MCF 10A (cell line): ENCODE data around the gene ZCWPW1. TPM values are rescaled to one million over a fixed set of nuclear protein-coding genes. Genes with fewer than 3 reads are reported as not detected.
"Not testable (repeated sequence)": the region's sequence is repeated elsewhere in the genome, so short reads cannot be mapped to it uniquely, and the experiment has no call there.

Experiments
- BruUV-seq: library from RNA; stranded (reverse); fragments of 400-500 nt; replicated peaks from 2 replicates; lab custom pipeline; 2021; lab: Mats Ljungman, UMichigan
- CTCF ChIA-PET: fragments of 300-600 bp; sonication (Branson Sonifier 250); formaldehyde crosslinking; extraction: SDS; loops from one replicate; lab custom pipeline; 2021; ENCODE audit warnings: antibody characterized with exemption, inconsistent platforms; lab: Yijun Ruan, JAX
- POLR2A ChIA-PET: fragments of 300-600, 350-650 bp; sonication (Branson Sonifier 250); formaldehyde crosslinking; extraction: SDS; loops from one replicate; lab custom pipeline; 2020; ENCODE audit warnings: antibody characterized with exemption, inconsistent platforms; lab: Yijun Ruan, JAX
- DNase-seq: peaks from one replicate; pipeline ENCODE4 v3.0.0-alpha.2; 2018; ENCODE audit not compliant: unreplicated experiment
- H3K27ac Mint-ChIP-seq: one replicate; pipeline ENCODE4 v1.8.0; 2022; ENCODE audit warnings: mild to moderate bottlenecking, low read depth, mixed read lengths; ENCODE audit not compliant: unreplicated experiment
- H3K27me3 Mint-ChIP-seq: one replicate; pipeline ENCODE4 v1.8.0; 2022; ENCODE audit warnings: mixed read lengths; ENCODE audit not compliant: insufficient read depth, unreplicated experiment
- H3K36me3 Mint-ChIP-seq: one replicate; pipeline ENCODE4 v1.8.0; 2022; ENCODE audit warnings: mild to moderate bottlenecking, moderate library complexity, mixed read lengths; ENCODE audit not compliant: insufficient read depth, unreplicated experiment
- H3K4me1 Mint-ChIP-seq: one replicate; pipeline ENCODE4 v1.8.0; 2022; ENCODE audit warnings: mixed read lengths; ENCODE audit not compliant: insufficient read depth, unreplicated experiment
- H3K4me3 Mint-ChIP-seq: one replicate; pipeline ENCODE4 v1.8.0; 2022; ENCODE audit warnings: mild to moderate bottlenecking, moderate library complexity, mixed read lengths; ENCODE audit not compliant: unreplicated experiment
- H3K9me3 Mint-ChIP-seq: one replicate; pipeline ENCODE4 v1.8.0; 2022; ENCODE audit warnings: mixed read lengths; ENCODE audit not compliant: unreplicated experiment
- intact Hi-C: fragments of 100-400 bp; cut with micrococcal nuclease; formaldehyde crosslinking; loops from 2 replicates; pipeline ENCODE4 v1.14.1; 2022
- total RNA-seq: library from RNA; stranded (reverse); gene quantifications from 2 replicates; pipeline ENCODE4 v1.2.3, GENCODE V29; 2022
- TF ChIP-seq, protein P1 (sequence below): fragments of 200-600 bp; IDR thresholded peaks from one replicate; pipeline ENCODE4 v1.8.0; 2022; ENCODE audit warnings: antibody characterized with exemption, mild to moderate bottlenecking; ENCODE audit not compliant: unreplicated experiment

ZCWPW1 gene
- total RNA-seq, 1 experiment from 2014 or later, result 6.5 TPM

DNA sequence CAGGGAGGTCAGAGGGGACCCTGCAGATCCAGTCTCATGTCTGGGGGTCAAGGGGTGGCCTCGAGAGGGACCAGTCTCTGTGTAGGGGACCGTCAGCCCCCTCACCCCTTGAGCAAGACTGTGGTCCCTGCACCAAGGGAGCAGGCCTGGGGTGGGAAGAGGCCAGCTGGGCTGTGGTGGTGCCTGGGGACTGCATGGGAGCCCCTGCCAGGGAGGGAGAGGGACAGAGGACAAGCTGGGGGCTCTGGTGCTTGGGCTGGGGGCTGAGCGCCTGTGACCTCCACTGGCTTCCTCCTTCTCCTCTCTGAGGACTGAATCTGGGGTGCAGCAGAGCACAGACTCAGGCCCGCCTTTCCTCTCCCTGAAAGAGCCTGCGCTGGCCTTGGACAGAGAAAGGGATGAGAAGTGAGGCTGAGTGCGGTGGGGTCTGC is 71.4 kb downstream of the ZCWPW1 start:
- intact Hi-C loops, result no loop called here
- H3K4me1 Mint-ChIP-seq, result no peaks in the 10 kb centered on the region

DNA sequence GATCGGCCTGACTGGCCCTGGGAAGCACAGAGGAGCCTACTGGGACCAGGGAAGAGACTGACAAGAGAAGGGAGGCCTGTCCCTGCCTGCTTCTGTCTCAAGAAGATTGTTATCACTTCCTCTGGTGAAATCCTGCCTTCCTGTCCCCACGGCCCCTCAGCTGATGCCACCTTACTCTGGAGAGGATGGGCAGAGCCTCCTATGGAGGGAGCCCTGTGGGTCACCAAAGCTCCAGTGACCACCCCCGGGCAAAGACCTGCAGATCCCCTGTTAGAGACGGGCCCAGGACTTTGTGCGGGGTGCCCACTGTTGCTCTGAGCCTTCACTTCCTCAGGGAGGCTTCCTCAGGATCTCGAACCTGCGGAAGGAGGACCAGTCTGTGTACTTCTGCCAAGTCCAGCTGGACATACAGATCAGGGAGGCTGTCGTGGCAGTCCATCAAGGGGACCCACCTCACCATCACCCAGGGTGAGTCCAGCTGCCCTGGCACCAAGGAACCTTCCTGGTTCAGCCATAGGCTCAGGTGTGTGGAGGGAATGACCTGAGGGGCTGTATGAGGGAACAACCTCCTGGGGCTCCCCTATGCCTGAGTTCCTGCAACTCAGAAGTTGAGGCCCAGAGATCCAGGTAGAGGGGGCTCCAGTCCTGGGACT is 72.0 kb downstream of the ZCWPW1 start:
- no TSS peak for BruUV-seq
- H3K27me3 Mint-ChIP-seq, result no peaks in the 10 kb centered on the region
- CTCF ChIA-PET, result no interaction called here
- H3K36me3 Mint-ChIP-seq, result peaks cover 89% of the 10 kb centered on the region
- intact Hi-C loops, result no loop called here
- no peaks in the 10 kb centered on the region for H3K4me1 Mint-ChIP-seq
- TF ChIP-seq, protein P1, sequence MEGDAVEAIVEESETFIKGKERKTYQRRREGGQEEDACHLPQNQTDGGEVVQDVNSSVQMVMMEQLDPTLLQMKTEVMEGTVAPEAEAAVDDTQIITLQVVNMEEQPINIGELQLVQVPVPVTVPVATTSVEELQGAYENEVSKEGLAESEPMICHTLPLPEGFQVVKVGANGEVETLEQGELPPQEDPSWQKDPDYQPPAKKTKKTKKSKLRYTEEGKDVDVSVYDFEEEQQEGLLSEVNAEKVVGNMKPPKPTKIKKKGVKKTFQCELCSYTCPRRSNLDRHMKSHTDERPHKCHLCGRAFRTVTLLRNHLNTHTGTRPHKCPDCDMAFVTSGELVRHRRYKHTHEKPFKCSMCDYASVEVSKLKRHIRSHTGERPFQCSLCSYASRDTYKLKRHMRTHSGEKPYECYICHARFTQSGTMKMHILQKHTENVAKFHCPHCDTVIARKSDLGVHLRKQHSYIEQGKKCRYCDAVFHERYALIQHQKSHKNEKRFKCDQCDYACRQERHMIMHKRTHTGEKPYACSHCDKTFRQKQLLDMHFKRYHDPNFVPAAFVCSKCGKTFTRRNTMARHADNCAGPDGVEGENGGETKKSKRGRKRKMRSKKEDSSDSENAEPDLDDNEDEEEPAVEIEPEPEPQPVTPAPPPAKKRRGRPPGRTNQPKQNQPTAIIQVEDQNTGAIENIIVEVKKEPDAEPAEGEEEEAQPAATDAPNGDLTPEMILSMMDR, result no peak
- POLR2A ChIA-PET, result no interaction called here
- no peaks in the 10 kb centered on the region for H3K9me3 Mint-ChIP-seq
- no peak overlapping the region for H3K4me3 Mint-ChIP-seq
- H3K27ac Mint-ChIP-seq, result no peak overlapping the region
- DNase-seq, result no peak

More for the DNA sequence above, 71.4 kb downstream of the ZCWPW1 start:
- H3K9me3 Mint-ChIP-seq, result no peaks in the 10 kb centered on the region
- peaks cover 91% of the 10 kb centered on the region for H3K36me3 Mint-ChIP-seq
- TF ChIP-seq, protein P1, result no peak
- DNase-seq, result no peak
- no peaks in the 10 kb centered on the region for H3K27me3 Mint-ChIP-seq
- no TSS peak for BruUV-seq
- CTCF ChIA-PET, result no interaction called here
- POLR2A ChIA-PET, result no interaction called here
- H3K27ac Mint-ChIP-seq, result no peak overlapping the region
- no peak overlapping the region for H3K4me3 Mint-ChIP-seq

DNA sequence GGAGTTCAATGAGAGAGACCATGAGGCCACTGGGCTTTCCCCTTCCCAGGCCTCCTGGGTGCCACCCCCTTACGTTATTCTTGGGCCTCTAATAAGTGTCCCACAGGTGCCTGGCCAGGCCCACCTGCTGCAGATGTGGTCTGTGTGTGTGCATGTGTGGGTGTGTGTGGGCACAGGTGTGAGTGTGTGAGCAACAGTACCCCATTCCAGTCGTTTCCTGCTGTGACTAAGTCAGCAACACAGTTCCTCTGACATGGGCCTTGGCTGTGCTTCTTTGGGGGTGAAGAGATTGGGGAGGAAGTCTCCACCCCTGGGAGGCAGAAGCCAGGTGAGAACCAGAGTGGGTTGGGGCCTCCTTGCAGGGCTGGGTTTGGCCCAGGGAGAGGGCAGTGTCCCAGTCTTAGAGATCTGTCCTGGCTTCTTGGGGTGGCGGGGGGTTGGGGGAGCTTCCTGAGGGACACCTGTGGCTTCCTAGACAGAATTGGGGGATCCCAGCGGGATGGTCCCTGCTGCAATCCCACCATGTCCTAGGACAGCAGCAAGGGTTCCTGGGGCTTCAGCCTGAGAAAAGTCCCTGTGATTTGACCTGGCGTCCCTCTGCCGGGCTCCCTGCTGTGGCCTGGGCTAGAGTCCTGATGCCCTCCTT is 74.7 kb downstream of the ZCWPW1 start:
- H3K4me1 Mint-ChIP-seq, result no peaks in the 10 kb centered on the region
- H3K36me3 Mint-ChIP-seq, result peaks cover 88% of the 10 kb centered on the region
- intact Hi-C loops, result no loop called here
- CTCF ChIA-PET, result interaction anchor here (0.7 to 1.2 kb wide), 2 partner anchors 9 to 223 kb away, joined by 3 to 6 read pairs; no protein-coding TSS in a partner anchor
- no peak overlapping the region for H3K4me3 Mint-ChIP-seq
- no TSS peak for BruUV-seq
- DNase-seq, result no peak
- no peaks in the 10 kb centered on the region for H3K27me3 Mint-ChIP-seq
- H3K9me3 Mint-ChIP-seq, result no peaks in the 10 kb centered on the region
- TF ChIP-seq, protein P1, result no peak
- no peak overlapping the region for H3K27ac Mint-ChIP-seq
- POLR2A ChIA-PET, result interaction anchor here (0.6 kb wide), 1 partner anchor 9 kb away, joined by 3 read pairs; no protein-coding TSS in a partner anchor

DNA sequence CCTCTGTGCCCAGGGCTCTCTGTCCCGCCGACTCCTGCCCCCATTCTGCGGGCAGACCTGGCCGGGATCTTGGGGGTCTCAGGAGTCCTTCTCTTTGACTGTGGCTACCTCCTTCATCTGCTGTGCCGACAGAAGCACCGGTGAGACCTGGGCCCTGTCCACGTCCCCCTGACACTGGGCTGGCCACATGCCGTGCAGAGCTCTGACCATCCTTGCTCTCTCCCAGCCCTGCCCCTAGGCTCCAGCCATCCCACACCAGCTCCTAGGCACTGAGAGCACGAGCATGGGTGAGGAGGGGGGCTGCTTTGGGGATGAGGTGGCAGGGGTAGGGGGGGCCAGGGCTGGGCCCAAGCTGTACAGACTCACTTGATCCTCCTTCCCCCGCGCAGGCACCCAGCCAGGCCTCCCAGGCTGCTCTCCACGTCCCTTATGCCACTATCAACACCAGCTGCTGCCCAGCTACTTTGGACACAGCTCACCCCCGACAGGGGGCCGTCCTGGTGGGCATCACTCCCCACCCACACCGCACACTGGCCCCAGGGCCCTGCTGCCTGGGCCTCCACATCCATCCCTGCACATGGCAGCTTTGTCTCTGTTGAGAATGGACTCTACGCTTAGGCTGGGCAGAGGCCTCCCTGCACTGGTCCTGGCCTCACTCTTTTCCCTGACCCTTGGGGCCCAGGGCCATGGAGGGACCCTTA is 75.4 kb downstream of the ZCWPW1 start:
- intact Hi-C loops, result no loop called here

DNA sequence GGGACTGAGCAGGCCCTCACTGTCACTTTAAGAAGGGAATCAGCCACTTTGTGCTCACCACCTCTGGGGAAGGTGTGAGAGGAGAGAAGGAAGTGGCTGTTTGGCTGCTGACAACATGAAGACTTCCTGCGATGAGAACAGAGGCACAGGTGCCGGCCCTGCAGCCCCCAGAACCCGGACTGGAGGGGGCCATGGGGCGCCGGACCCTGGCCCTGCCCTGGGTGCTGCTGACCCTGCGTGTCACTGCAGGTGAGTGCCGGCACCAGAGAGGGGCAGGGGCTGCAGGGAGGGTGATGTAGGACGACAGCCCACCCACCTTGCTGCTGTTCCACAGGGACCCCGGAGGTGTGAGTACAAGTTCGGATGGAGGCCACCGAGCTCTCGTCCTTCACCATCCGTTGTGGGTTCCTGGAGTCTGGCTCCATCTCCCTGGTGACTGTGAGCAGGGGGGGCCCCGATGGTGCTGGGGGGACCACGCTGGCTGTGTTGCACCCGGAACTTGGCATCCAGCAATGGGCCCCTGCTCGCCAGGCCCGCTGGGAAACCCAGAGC is 76.2 kb downstream of the ZCWPW1 start:
- BruUV-seq, POLR2A ChIA-PET, H3K27ac Mint-ChIP-seq, CTCF ChIA-PET, DNase-seq, intact Hi-C loops, H3K4me1 Mint-ChIP-seq, H3K4me3 Mint-ChIP-seq, H3K27me3 Mint-ChIP-seq, H3K9me3 Mint-ChIP-seq: not testable (repeated sequence)
- H3K36me3 Mint-ChIP-seq, result peaks cover 87% of the 10 kb centered on the region

More for the DNA sequence above, 75.4 kb downstream of the ZCWPW1 start:
- POLR2A ChIA-PET, result interaction anchor here (0.6 kb wide), 1 partner anchor 9 kb away, joined by 3 read pairs; no protein-coding TSS in a partner anchor
- Mint-ChIP-seq H3K27ac (no peak overlapping the region), H3K9me3 (no peaks in the 10 kb centered on the region), H3K4me3 (no peak overlapping the region), H3K27me3 (no peaks in the 10 kb centered on the region), H3K36me3 (peaks cover 87% of the 10 kb centered on the region), H3K4me1 (no peaks in the 10 kb centered on the region)
- TF ChIP-seq, protein P1, result no peak
- DNase-seq, result no peak
- no TSS peak for BruUV-seq
- CTCF ChIA-PET, result interaction anchor here (1.2 kb wide), 1 partner anchor 8 kb away, joined by 6 read pairs; no protein-coding TSS in a partner anchor
